ENCODE measurements around the gene PDSS2.

DNA sequence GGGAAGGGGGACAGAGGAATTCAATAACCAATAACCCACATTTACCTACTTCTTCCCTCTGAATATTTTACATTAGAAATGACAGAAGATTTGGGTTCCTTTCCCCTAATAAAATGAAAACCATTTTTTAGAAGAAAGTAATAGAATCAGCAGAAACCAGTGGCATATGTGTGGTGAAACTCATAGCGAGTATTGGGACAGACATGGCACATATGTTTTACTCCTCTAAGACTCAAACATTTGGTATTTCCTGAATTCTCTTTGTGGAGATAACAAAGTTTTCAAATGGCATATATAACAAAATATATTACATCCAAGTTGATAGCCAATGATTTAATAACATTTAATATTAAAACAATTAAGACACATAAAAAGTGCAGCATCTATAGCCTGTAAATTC lies 331.2 kb downstream of the PDSS2 start:
- TF ChIP-seq, protein P1, sequence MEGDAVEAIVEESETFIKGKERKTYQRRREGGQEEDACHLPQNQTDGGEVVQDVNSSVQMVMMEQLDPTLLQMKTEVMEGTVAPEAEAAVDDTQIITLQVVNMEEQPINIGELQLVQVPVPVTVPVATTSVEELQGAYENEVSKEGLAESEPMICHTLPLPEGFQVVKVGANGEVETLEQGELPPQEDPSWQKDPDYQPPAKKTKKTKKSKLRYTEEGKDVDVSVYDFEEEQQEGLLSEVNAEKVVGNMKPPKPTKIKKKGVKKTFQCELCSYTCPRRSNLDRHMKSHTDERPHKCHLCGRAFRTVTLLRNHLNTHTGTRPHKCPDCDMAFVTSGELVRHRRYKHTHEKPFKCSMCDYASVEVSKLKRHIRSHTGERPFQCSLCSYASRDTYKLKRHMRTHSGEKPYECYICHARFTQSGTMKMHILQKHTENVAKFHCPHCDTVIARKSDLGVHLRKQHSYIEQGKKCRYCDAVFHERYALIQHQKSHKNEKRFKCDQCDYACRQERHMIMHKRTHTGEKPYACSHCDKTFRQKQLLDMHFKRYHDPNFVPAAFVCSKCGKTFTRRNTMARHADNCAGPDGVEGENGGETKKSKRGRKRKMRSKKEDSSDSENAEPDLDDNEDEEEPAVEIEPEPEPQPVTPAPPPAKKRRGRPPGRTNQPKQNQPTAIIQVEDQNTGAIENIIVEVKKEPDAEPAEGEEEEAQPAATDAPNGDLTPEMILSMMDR (conservative IDR thresholded peaks at IDR 0.05 in 1 of 2, IDR thresholded peaks at IDR 0.05 in 1 of 2; ENCODE audit: extremely low read depth in 1 of 2, insufficient read depth in 1 of 2, low read depth in 1 of 2, low read length in 2 of 2) = no peak
- no peak for TF ChIP-seq EZH2 (IDR thresholded peaks at IDR 0.05; ENCODE audit: borderline replicate concordance, low read length)

Measured in mammary epithelial cell (primary cell).